ENCODE data around the gene VSTM1.

GRCh38 chr19:54063350-54064116 lies at the start of gene VSTM1:
- TF ChIP-seq CTCF (IDR thresholded peaks at IDR 0.05) (no peak), POLR2A (IDR thresholded peaks at IDR 0.05) (no peak)

Data from Peyer's patch (tissue), 4 donors.